ENCODE measurements around the gene IFIT2. TPM values are rescaled to one million over a fixed set of nuclear protein-coding genes. Genes with fewer than 3 reads are reported as not detected.

The IFIT2 gene
- total RNA-seq, 1 donor from 2014 or later = 4.0 TPM

Other genes with a start within 250 kb of the IFIT2 start
- gene CH25H, start 94.7 kb upstream of the IFIT2 start, total RNA-seq = 3.6 TPM
- 55.7 TPM for gene LIPA, start 50.3 kb upstream of the IFIT2 start, total RNA-seq
- 10.2 TPM for gene IFIT3, start 26.0 kb downstream of the IFIT2 start, total RNA-seq
- gene IFIT1B, start 76.0 kb downstream of the IFIT2 start, total RNA-seq = not detected
- gene IFIT1, start 90.6 kb downstream of the IFIT2 start, total RNA-seq = 4.1 TPM
- 17.4 TPM for gene IFIT5, start 112.5 kb downstream of the IFIT2 start, total RNA-seq
- 0.08 TPM for gene SLC16A12, start 233.5 kb downstream of the IFIT2 start, total RNA-seq